Measurements from ENCODE around the gene NEK3. TPM values are rescaled to one million over a fixed set of nuclear protein-coding genes. Genes with fewer than 3 reads are reported as not detected.
"Not testable (repeated sequence)": the region's sequence is repeated elsewhere in the genome, so short reads cannot be mapped to it uniquely, and the experiment has no call there.

NEK3 gene
- total and polyA plus RNA-seq, 12 donors = 4.5 to 37.9 (median 6.1) TPM

DNA sequence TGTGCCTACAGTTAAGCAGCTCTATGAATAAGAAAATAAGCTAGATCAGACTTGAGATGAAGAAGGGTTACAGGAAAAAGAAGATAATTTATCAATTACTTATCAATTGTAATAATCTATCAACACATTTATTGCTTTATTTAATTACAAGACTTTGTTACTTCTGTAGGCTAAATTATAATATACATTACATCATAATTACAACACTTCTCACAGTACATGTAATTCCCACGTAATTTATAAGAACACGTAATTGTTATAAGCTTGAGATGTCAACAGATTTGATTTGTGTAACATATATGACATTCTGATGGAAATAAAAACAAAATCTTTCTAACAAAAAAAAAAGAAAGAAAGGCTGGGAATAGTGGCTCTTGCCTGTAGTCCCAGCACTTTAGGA lies 67.3 kb downstream of the NEK3 start:
- ATAC-seq (no peak), DNase-seq (no peak)
- no peak for TF ChIP-seq CTCF (IDR thresholded peaks at IDR 0.05)
- Histone ChIP-seq H3K4me1 (no peaks in the 10 kb centered on the region), H3K9me3 (no peaks in the 10 kb centered on the region), H3K4me3 (no peak overlapping the region), H3K27ac (no peak overlapping the region), H3K27me3 (no peaks in the 10 kb centered on the region), H3K36me3 (no peaks in the 10 kb centered on the region)
- 92 to 95% methylated on average over 2 of the region's 2 CpGs for WGBS, 2 donors
- intact Hi-C loops (cut with DNase I) = no loop called here

GRCh38 chr13:52091473-52091872 lies 67.9 kb downstream of the NEK3 start:
- no peak for DNase-seq
- 58 to 62% methylated on average over 2 of the region's 2 CpGs for WGBS, 2 donors
- no peak for TF ChIP-seq CTCF (IDR thresholded peaks at IDR 0.05)
- Histone ChIP-seq H3K27ac (no peak overlapping the region), H3K4me3 (no peak overlapping the region), H3K27me3 (no peaks in the 10 kb centered on the region), H3K36me3 (no peaks in the 10 kb centered on the region), H3K4me1 (no peaks in the 10 kb centered on the region), H3K9me3 (no peaks in the 10 kb centered on the region)
- intact Hi-C loops (cut with DNase I) = no loop called here
- no peak for ATAC-seq

- Histone ChIP-seq H3K27me3 (no peaks in the 10 kb centered on the region), H3K36me3 (no peaks in the 10 kb centered on the region), H3K4me3 (no peak overlapping the region), H3K9me3 (no peaks in the 10 kb centered on the region), H3K4me1 (no peaks in the 10 kb centered on the region), H3K27ac (no peak overlapping the region)
- no peak for TF ChIP-seq CTCF (IDR thresholded peaks at IDR 0.05)
- ATAC-seq (no peak), DNase-seq (no peak)
- intact Hi-C loops (cut with DNase I) = no loop called here
- 71 to 85% methylated on average over 2 of the region's 2 CpGs for WGBS, 2 donors
Measured at GRCh38 chr13:52085421-52085820, 74.0 kb downstream of the NEK3 start.

- H3K9me3 ChIP-seq; H3K27ac ChIP-seq; ATAC-seq; DNase-seq; H3K4me3 ChIP-seq; H3K4me1 ChIP-seq; H3K36me3 ChIP-seq; H3K27me3 ChIP-seq; intact Hi-C loops (cut with DNase I): not testable (repeated sequence)
- WGBS, 2 donors = 89 to 93% methylated on average over 3 of the region's 3 CpGs
Measured at GRCh38 chr13:52084981-52085380, 74.4 kb downstream of the NEK3 start.

Other genes starting within 250 kb of the NEK3 start
- gene ATP7B, start 148.1 kb downstream of the NEK3 start, total RNA-seq = 1 to 10 TPM; 3.0 to 9.3 (median 6.0) TPM
- gene ATP7B, start 148.1 kb downstream of the NEK3 start, polyA plus RNA-seq = 1 to 10 TPM; 2.0 to 3.2 TPM
- gene ALG11, start 147.2 kb downstream of the NEK3 start, total RNA-seq = 10 to 100 TPM; 16.5 to 24.9 (median 22.2) TPM
- gene ALG11, start 147.2 kb downstream of the NEK3 start, polyA plus RNA-seq = 1 to 10 TPM; 2.8 to 6.4 TPM
- gene UTP14C, start 134.9 kb downstream of the NEK3 start, total RNA-seq = 10 to 100 TPM in 8 of 10 donors, 1 to 10 TPM in 2; 8.9 to 15.1 (median 12.4) TPM
- 1 to 10 TPM; 3.0 to 4.9 TPM for gene UTP14C, start 134.9 kb downstream of the NEK3 start, polyA plus RNA-seq
- gene NEK5, start 30.5 kb downstream of the NEK3 start, total RNA-seq = under 1 TPM in 9 of 10 donors, not detected in 1; 0.10 to 0.93 (median 0.27) TPM
- gene NEK5, start 30.5 kb downstream of the NEK3 start, polyA plus RNA-seq = under 1 TPM; 0.03 to 0.15 TPM
- 1 to 10 TPM; 3.8 to 9.3 (median 6.8) TPM for gene THSD1, start 246.6 kb upstream of the NEK3 start, total RNA-seq
- gene THSD1, start 246.6 kb upstream of the NEK3 start, polyA plus RNA-seq = 1 to 10 TPM; 5.2 to 6.4 TPM